HCEC 1CT (cell line): ENCODE results near the gene HEG1.

Experiments
- DNase-seq: peaks from one replicate; pipeline ENCODE4 v3.0.0-alpha.2; 2017

The HEG1 gene

DNA sequence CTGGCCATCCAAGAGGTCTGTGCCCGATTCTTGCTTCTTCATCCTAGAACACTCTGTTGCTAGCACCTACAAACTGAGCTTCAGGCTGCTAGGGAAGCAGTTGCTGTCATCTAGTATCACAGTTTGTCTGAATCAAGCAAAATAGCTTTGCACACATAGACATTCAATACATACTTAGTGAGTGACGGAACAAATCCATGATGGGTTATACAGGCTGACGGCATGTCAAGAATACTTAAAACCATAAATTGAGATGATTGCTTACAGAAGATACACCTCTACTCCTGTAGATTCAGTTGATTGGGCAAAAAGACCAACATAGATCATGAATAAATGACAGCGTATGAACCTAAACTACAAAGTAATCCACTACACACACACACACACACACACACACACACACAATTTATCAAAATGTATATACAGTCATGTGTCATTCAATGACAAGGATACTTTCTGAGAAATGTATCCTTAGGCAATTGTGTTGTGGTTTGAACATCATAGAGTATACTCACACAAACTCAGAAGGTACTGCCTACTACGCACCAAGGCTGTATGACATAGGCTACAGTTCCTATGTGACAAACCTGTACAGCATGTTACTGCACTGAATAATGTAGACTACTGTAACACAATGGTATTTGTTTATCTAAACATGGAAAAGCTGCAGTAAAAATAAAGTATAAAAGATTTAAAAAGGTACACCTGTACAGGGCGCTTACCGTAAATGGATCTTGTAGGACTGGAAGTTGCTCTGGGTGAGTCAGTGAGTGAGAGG, 14.4 kb upstream of the HEG1 start:
- DNase-seq: no peak

GRCh38 chr3:125069452-125069851, 13.7 kb upstream of the HEG1 start:
- no peak for DNase-seq

- no peak for DNase-seq
These were observed 12.5 kb upstream of the HEG1 start for GRCh38 chr3:125068265-125068664.

GRCh38 chr3:125067225-125067624, 11.4 kb upstream of the HEG1 start:
- no peak for DNase-seq

DNA sequence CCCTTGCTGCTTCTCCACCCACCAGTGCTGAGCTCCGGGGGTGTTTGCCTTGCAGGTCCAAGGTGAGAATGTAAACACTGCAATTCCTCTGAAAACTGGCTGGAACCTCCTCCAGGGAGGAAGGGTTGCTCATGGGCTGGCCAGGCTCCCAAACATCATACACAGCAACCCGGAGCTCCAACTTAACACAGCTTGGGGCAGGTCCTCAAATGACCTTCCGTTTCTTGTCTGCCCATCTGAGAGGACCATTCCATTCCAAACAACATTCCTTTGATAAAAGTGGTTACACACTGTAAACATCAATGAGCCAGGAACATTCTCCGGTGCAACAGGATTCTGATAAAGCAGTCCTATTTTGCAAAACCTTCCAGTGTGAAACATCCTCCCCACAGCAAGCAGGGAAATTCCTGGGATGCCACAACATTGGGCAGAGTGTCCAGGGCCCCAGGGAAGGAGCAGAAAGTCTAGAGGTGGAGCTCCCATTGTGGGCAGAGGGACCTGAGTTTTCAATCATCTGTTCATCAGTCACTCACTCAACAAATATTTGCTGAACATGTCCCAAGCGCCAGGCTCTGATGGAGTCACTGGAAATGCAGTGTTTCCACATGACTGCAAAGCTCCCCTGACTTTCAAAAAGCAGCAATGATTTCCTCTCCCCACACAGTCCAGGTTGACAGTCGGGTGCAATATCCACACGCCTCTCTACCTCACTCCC, 7.3 kb upstream of the HEG1 start:
- DNase-seq: peak; percentile 97

DNA sequence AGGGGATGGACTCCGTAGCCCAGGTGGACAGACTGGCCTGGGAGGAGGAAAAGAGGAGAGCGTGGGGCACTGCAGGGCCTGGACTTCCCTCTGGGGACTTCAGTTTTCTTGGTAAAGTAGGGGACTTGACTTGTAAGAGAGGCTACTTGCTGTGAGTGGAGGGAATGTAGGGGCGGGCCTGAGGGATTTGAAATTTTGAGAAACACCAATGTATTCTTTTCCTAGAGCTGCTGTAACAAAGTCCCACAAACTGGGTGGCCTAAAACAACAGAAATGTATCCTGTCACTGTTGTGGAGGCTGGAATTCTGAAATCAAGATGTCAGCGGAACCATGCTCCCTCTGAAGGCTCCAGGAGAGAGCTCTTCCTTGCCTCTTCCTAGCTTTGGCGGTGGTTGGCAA, 5.8 kb upstream of the HEG1 start:
- no peak for DNase-seq

DNA sequence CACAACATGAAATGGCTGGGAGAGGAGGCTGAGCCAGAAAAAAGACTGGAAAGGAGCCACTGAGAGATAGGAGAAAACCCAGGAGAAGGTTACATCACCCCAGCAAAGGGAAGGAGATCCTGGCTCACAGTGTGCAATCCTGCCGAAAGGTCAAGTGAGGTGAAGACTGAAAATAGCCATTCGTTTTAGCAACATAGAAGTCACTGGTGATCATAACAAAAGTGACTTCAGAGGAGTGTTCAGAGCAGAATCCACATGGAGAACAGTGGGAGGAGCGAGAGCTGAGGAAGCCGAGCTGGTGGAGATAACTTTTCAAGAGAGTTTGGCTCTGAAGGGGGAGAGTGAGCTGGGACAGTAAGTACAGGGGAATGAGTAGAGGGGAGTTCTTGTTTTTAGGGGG, 5.4 kb upstream of the HEG1 start:
- DNase-seq: peak; percentile 85

- DNase-seq: peak; percentile 34
These were observed 3.9 kb upstream of the HEG1 start for GRCh38 chr3:125059488-125060245.

DNA sequence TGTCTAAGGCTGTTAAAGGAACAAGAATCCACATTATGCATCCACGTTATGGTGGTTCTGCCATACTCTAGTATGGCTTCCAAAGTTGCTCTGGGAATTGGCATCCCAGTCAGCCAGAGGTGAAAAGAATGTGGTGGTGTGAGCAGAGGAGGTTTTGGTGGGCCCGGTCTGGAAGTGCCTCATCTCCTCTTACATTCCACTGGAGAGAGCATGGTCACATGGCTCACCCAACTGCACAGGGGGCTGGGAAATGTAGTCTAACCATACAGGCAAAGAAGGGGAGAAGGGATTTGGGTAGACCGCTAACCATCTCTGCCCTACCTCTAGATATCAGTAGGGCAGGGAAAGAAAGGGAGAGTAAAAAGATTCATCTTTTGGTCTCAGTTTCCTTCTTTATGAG, 3.2 kb upstream of the HEG1 start:
- DNase-seq: no peak

GRCh38 chr3:125058529-125058928, 2.7 kb upstream of the HEG1 start:
- DNase-seq: no peak

DNA sequence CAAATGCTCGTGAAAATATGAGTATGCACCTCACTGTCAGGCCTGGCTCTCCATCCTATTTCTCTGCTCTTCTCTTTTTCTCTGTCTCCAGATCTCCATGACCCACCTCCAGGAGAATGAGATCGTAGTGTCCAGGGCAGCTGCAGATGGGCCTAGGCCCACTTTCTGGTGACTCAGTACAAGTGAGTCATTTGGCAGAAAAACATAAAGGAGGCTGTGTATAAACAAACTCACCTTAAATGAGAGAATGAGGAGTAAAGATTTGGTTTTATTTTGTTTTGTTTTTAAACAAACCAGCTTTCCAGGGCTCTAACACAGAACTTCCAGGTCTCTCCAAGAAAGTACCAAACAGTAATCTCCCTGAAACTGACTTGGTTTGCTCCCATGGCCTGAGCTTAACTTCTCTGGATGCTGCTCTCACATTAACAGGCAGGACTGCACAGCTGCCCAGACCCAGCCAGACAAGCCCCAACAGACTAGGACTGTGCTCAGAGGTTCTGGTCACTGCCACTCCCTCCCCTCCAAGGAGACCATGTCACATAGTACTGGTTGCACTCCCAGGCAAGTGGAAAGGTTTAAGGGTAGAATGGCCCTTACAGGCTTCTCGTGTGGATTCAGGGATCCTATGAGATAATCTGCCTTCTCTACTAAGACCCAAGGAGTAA, 1.5 kb upstream of the HEG1 start:
- DNase-seq: peak; percentile 84

DNA sequence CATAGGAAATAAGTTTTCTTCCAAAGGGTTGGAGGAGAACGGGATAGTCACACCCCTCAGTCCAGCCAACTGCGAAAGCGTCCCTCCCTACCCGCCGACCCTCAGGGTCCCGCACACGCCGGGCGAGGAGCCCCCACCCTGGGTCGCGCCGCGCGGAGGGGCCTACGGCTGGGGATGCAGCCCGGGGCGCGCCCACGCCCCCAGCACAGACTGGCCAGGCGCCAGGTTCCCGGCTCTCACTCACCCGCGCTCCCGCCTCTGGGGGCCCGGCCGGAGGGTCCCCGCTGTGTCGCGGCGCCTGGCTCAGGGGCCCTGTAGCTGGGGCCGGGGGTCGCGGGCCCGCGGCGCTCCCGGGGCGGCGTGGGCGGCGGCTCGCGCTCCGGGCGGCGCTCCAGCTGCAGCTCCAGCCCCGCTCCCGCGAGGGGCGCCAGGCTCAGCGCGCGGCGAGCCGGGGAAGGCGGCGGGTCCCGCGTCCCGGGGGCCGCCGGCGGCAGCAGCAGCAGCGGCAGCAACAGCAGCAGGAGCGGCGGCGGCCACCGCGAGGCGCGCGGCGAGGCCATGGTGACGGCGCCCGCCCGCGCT, 375 bp downstream of the HEG1 start:
- no peak for DNase-seq

DNA sequence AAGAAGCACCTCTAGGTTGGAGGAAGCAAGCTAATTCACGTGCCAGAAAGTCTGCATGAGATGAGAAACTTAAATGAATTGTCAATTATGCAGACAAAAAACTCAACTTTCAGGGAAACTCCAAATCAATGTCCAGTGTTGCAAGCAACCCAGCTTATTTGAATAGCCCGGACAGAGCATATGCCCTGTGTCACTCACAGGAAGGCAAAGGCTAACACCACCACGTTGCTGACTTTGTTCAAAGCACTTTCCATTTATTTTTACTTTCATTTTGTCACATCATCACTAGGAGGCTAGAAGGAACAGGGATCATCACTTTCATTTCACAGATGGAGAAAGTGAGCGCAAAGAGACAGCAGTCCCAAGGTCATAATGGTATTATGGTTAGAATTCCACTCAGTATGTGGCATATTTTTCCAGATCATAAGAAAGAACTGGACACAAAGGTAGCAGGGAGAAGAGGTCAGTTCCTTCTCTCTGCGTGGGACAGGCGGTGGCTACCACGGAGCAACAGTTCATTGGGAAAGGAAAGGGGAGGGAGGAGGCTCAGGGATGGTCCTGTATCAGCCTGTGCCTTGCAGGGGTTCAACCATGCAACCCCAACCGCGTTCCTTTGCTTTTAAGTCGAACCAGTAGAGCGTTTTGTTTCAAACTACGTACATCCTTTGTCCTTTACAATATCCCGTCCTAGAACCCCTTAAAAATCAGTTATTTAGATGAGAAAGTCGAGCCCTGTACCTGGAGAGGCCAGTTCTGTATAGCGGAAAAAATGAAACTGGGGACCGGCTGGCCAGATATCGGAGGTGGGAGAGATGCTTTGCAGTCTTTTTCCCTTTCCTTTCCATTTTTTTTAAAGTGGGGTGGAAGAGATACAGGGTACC, 1.1 kb downstream of the HEG1 start:
- peak; percentile 78 for DNase-seq

DNA sequence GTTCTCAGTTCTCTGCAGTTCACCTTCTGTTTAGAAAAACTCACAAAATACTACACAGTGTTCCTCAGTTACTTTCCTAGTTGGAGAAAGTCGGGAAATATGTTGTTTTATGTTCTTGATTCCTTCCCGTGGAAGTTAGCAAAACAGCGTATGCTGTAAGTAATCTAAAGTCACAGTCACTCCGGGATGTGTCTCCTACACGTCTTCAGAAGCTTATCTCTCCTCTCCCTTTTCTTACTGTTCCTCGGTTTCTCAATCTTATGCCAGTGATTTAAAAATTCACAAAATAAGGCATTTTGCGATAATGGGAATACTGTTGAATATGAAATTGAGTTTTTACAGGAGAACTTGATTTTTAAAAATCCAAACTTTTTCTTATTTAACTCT, 1.7 kb downstream of the HEG1 start:
- DNase-seq: no peak

- no peak for DNase-seq
These were observed 2.5 kb downstream of the HEG1 start for GRCh38 chr3:125053304-125053699.

- DNase-seq: peak; percentile 86
These were observed 3.0 kb downstream of the HEG1 start for GRCh38 chr3:125052624-125053303.

GRCh38 chr3:125051715-125052581, 3.8 kb downstream of the HEG1 start:
- peak; percentile 82 for DNase-seq

- DNase-seq: no peak
These were observed 4.6 kb downstream of the HEG1 start for GRCh38 chr3:125051205-125051604.

DNA sequence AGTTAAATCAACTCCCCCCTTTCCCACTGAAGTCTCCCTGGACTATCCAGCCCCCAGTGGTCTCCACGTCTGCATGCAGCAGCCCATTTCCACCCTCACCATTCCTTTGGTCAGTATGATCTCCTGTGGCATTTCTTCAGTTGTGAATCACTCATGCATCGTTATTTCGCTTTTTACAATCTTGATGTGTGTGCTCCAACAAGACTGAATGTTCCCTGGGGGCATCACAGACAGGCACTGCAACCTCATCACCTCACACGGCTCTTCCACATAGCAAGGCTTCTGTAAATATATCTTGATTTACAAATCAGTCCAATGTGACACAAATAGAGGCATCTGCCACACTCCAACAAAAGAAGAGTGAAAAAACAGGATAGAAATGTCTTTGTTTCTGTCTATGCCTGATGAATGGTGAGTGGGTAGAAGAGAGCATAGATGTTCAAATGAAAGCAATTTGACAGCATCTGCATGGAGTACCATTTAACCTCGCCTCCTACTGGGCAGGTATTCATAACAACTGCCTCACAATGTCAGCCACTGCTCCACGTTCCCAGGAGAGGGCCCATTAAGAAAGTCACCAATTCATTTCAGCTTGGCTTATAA, 5.2 kb downstream of the HEG1 start:
- no peak for DNase-seq

GRCh38 chr3:125048282-125048681, 7.5 kb downstream of the HEG1 start:
- DNase-seq: no peak
